A549 (cell line): ENCODE measurements around the gene MED27. TPM values are rescaled to one million over a fixed set of nuclear protein-coding genes. Genes with fewer than 3 reads are reported as not detected.

ENCODE experiments used
- ATAC-seq, 2 experiments: fragments of 200-7000 bp in 1 of 2; fragments of >200 bp in 1 of 2; cut with Nextera tagmentation in 1 of 2; cut with Tn5 transposase in 1 of 2; 3 replicates each; pipeline versions ENCODE4 v1.8.0 to v1.9.1; 2018 to 2020; ENCODE audit warnings: mild to moderate bottlenecking in 1 of 2, moderate library complexity in 1 of 2
- CTCF ChIA-PET: fragments of 300-600 bp; sonication (Branson Sonifier 250); formaldehyde crosslinking; extraction: SDS; loops from one replicate; lab custom pipeline; 2021; ENCODE audit warnings: antibody characterized with exemption, inconsistent platforms; lab: Yijun Ruan, JAX
- POLR2A ChIA-PET: fragments of 350-600 bp; formaldehyde crosslinking; extraction: SDS; loops from one replicate; lab custom pipeline; 2021; ENCODE audit warnings: antibody characterized with exemption, inconsistent platforms; lab: Yijun Ruan, JAX
- DNase-seq, 2 experiments: peaks; one replicate each; pipeline versions ENCODE4 v3.0.0 to v3.0.0-alpha.2; 2011 to 2016; ENCODE audit warnings: low read depth in 1 of 2, low spot score in 1 of 2
- FAIRE-seq: peaks from 2 replicates; lab custom pipeline; 2011; peaks lifted over from hg19 to GRCh38; lab: Jason Lieb, UNC
- H3K27ac ChIP-seq, 2 experiments: fragments of >200 bp; sonication (Bioruptor Twin); formaldehyde crosslinking; 3 replicates each; pipeline ENCODE4 v1.5.1; 2016 to 2017
- H3K4me1 ChIP-seq: fragments of >200 bp; sonication (Bioruptor Twin); formaldehyde crosslinking; 3 replicates; pipeline ENCODE4 v1.6.1; 2016
- H3K4me2 ChIP-seq: fragments of >200 bp; sonication (Bioruptor Twin); formaldehyde crosslinking; 3 replicates; pipeline ENCODE4 v1.6.1; 2016
- H3K4me3 ChIP-seq: fragments of >200 bp; sonication (Bioruptor Twin); formaldehyde crosslinking; 3 replicates; pipeline ENCODE4 v1.5.1; 2016
- H3K9me3 ChIP-seq: fragments of >200 bp; sonication (Bioruptor Twin); formaldehyde crosslinking; 3 replicates; pipeline ENCODE4 v1.6.1; 2016
- CBX2 ChIP-seq: fragments of 200-600 bp; sonication (generic); IDR thresholded peaks from 2 replicates; pipeline ENCODE4 v1.6.1; 2016; ENCODE audit warnings: low read depth, mild to moderate bottlenecking, borderline replicate concordance
- CBX8 ChIP-seq: fragments of 200-600 bp; sonication (generic); IDR thresholded peaks from 2 replicates; pipeline ENCODE4 v1.6.1; 2016
- CEBPB ChIP-seq, 2 experiments: fragments of >200 bp in 1 of 2; sonication (Bioruptor Twin) in 1 of 2; formaldehyde crosslinking in 1 of 2; IDR thresholded peaks; 2 replicates each; pipeline ENCODE4 v1.6.1; 2012 to 2016
- CHD2 ChIP-seq: fragments of 150-350 bp; IDR thresholded peaks from 2 replicates; pipeline ENCODE4 v1.6.1; 2014; ENCODE audit warnings: low read length; ENCODE audit not compliant: partially characterized antibody
- EP300 ChIP-seq, 2 experiments: fragments of >200 bp; sonication (Bioruptor Twin); formaldehyde crosslinking; IDR thresholded peaks; 2 replicates in 1 of 2; 3 replicates in 1 of 2; pipeline ENCODE4 v1.6.1; 2016 to 2017
- ESRRA ChIP-seq: fragments of 150-350 bp; IDR thresholded peaks from 2 replicates; pipeline ENCODE4 v1.6.1; 2014; ENCODE audit warnings: mild to moderate bottlenecking, low read length, borderline replicate concordance
- FOSB ChIP-seq: fragments of 250-450 bp; sonication (Bioruptor Pico); IDR thresholded peaks from 2 replicates; pipeline ENCODE4 v1.5.0; 2020; ENCODE audit warnings: mild to moderate bottlenecking, moderate library complexity
- FOSL2 ChIP-seq, 2 experiments: fragments of 450-650 bp in 1 of 2; fragments of >200 bp in 1 of 2; sonication (Bioruptor Twin) in 1 of 2; formaldehyde crosslinking; IDR thresholded peaks; 2 replicates each; pipeline versions ENCODE4 v1.5.0 to v1.6.1; 2016 to 2020; ENCODE audit warnings: mild to moderate bottlenecking in 1 of 2, moderate library complexity in 1 of 2
- HOXB13 ChIP-seq: fragments of 250-450 bp; sonication (Bioruptor Pico); IDR thresholded peaks from 2 replicates; pipeline ENCODE4 v1.5.0; 2020; ENCODE audit warnings: low read depth, mild to moderate bottlenecking, moderate library complexity
- JUN ChIP-seq, 2 experiments: fragments of >200 bp; sonication (Bioruptor Twin); formaldehyde crosslinking; IDR thresholded peaks; 2 replicates in 1 of 2; 3 replicates in 1 of 2; pipeline ENCODE4 v1.6.1; 2016 to 2017
- KDM1A ChIP-seq: fragments of 200-600 bp; sonication (generic); IDR thresholded peaks from 2 replicates; pipeline ENCODE4 v1.6.1; 2016; ENCODE audit warnings: low read depth, mild to moderate bottlenecking
- NPAS2 ChIP-seq: fragments of 250-450 bp; sonication (Bioruptor Pico); IDR thresholded peaks from 2 replicates; pipeline ENCODE4 v1.8.0; 2022; ENCODE audit warnings: mild to moderate bottlenecking, moderate library complexity, borderline replicate concordance
- NR3C1 ChIP-seq: fragments of >200 bp; sonication (Bioruptor Twin); formaldehyde crosslinking; IDR thresholded peaks from 3 replicates; pipeline ENCODE4 v1.6.1; 2017
- POLR2A ChIP-seq: IDR thresholded peaks from 2 replicates; pipeline ENCODE4 v1.6.1; 2012; ENCODE audit warnings: mild to moderate bottlenecking, low read length
- POLR2AphosphoS2 ChIP-seq: conservative IDR thresholded peaks from 2 replicates; pipeline ENCODE4 v1.6.1; 2012; ENCODE audit warnings: low read length, improper control_type of control experiment, inconsistent platforms
- RAD21 ChIP-seq, 2 experiments: fragments of >200 bp in 1 of 2; sonication (Bioruptor Twin) in 1 of 2; formaldehyde crosslinking in 1 of 2; IDR thresholded peaks in 1 of 2; conservative IDR thresholded peaks in 1 of 2; 2 replicates in 1 of 2; 3 replicates in 1 of 2; pipeline ENCODE4 v1.6.1; 2012 to 2018; ENCODE audit warnings: inconsistent platforms in 1 of 2
- RARB ChIP-seq: fragments of 250-450 bp; sonication (Bioruptor Pico); IDR thresholded peaks from 2 replicates; pipeline ENCODE4 v1.8.0; 2021; ENCODE audit warnings: mild to moderate bottlenecking, moderate library complexity
- RCOR1 ChIP-seq: fragments of 150-350 bp; IDR thresholded peaks from 2 replicates; pipeline ENCODE4 v1.6.1; 2014; ENCODE audit warnings: antibody characterized with exemption, low read length, low read depth
- RFX5 ChIP-seq: fragments of 450-650 bp; IDR thresholded peaks from 2 replicates; pipeline ENCODE4 v1.7.1; 2014; ENCODE audit warnings: antibody characterized with exemption, mild to moderate bottlenecking, moderate library complexity
- SMC3 ChIP-seq: fragments of >200 bp; sonication (Bioruptor Twin); formaldehyde crosslinking; IDR thresholded peaks from 3 replicates; pipeline ENCODE4 v1.6.1; 2018; ENCODE audit warnings: inconsistent platforms
- TP53 ChIP-seq: fragments of 250-450 bp; sonication (Bioruptor Pico); IDR thresholded peaks from 2 replicates; pipeline ENCODE4 v1.5.0; 2021; ENCODE audit warnings: mild to moderate bottlenecking, moderate library complexity
- ZC3H11A ChIP-seq: fragments of 450-650 bp; IDR thresholded peaks from 2 replicates; pipeline ENCODE4 v1.6.1; 2014; ENCODE audit warnings: antibody characterized with exemption, mild to moderate bottlenecking
- ZSCAN20 ChIP-seq: fragments of 250-450 bp; sonication (Bioruptor Pico); IDR thresholded peaks from 2 replicates; pipeline ENCODE4 v1.8.0; 2022; ENCODE audit warnings: mild to moderate bottlenecking, moderate library complexity
- WGBS: methylation state at CpG from one replicate; pipeline ENCODE4 v1.1.6; 2017; ENCODE audit errors: missing lambda C conversion rate; 5-methylcytosine and 5-hydroxymethylcytosine counted together
- polyA plus RNA-seq, 4 experiments: library from polyadenylated mRNA; depleted of rRNA in 3 of 4; stranded (reverse); fragments of >200 nt; fragmentation: RNase III in 1 of 4; extraction: RNeasy Plus Mini Kit Qiagen cat#74134 plus additional on column Dnase treatment in 1 of 4; gene quantifications; 2 replicates in 3 of 4; 3 replicates in 1 of 4; pipeline ENCODE4 v1.2.3, GENCODE V29; 2011 to 2017
- TF ChIP-seq, protein P1 (sequence below): IDR thresholded peaks from 2 replicates; pipeline ENCODE4 v1.6.1; 2012
- TF ChIP-seq, protein P2 (sequence below): fragments of >200 bp; sonication (Bioruptor Twin); formaldehyde crosslinking; IDR thresholded peaks from 3 replicates; pipeline ENCODE4 v1.5.1; 2016
- TF ChIP-seq, protein P3 (sequence below): fragments of 150-350 bp; IDR thresholded peaks from 2 replicates; pipeline ENCODE4 v1.6.1; 2014; ENCODE audit warnings: low read depth, mild to moderate bottlenecking, low read length
- TF ChIP-seq, protein P4 (sequence below): fragments of 250-450 bp; sonication (Bioruptor Pico); IDR thresholded peaks from 2 replicates; pipeline ENCODE4 v1.5.0; 2020; ENCODE audit warnings: low read depth, mild to moderate bottlenecking, moderate library complexity

The MED27 gene
- polyA plus RNA-seq, 2 of the 4 experiments (the other 2 are of a cell fraction) = 24.2 to 37.8 TPM

DNA sequence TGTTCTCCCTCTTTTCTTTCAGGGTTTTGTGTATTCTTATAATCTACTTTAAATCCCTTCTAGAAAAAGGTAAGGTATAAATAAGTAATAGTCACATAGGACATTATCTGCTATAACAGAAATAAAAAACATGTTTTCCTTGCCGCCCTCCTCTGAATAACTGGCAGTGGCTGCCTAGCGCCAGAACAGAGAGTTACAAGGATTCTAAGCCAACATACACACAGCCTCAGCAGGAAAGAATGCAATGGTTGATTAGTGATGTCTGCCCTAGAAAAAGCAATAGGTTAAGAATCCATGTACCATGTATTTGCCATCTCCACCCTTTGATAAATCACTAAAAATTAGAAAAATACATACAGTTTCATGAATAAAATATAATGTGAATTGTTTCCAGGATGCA is 4.9 kb downstream of the MED27 start (continued):
- TF ChIP-seq HOXB13 (CRISPR knock-in tag) = no peak
- no peak for TF ChIP-seq RCOR1
- no peak for TF ChIP-seq CHD2

DNA sequence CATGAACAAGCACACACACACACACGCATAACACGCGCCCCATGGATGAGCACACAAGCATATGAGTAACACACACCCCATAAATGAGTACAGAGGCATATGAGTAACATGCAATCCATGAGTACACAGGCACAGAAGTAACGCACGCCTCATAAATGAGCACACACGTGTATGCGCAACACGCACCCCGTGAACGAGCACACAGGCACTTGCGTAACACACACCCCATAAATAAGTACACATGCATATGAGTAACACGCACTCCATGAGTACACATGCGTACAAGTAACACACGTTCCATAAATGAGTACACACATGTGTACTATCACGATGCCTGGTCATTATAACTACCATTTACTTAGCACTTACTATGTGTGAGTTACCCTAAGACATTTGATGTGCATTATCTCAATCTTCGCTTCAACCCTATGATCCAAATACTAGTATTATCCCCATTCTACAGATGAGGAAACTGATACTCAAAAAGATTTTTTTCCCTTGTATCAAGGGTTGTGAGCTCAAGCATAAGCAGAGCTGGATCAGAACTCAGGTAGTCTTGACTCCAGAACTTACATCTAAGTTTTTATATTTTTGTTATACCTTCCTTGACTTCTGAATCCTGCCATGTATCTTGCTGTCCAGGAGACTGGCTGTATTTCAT is 7.7 kb downstream of the MED27 start:
- H3K4me2 ChIP-seq = no peak overlapping the region
- 95% methylated on average over 16 of the region's 16 CpGs for WGBS
- DNase-seq (no peak), FAIRE-seq (no peak), ATAC-seq (no peak)
- H3K4me3 ChIP-seq = no peak overlapping the region
- H3K9me3 ChIP-seq = no peaks in the 10 kb centered on the region
- ChIA-PET CTCF (interaction anchor here (1.1 kb wide), 1 partner anchor 77 kb away, joined by 3 read pairs; no protein-coding TSS in a partner anchor), POLR2A (no interaction called here)
- H3K4me1 ChIP-seq = peaks cover 6% of the 10 kb centered on the region; the same call in 1 of the 3 replicates
- TF ChIP-seq ZSCAN20 (CRISPR knock-in tag) (no peak), RAD21 (conservative IDR thresholded peaks at IDR 0.05 in 1 of 2, IDR thresholded peaks at IDR 0.05 in 1 of 2) (no peak), CEBPB (IDR thresholded peaks at IDR 0.05) (no peak), KDM1A (no peak), CBX8 (no peak), TP53 (CRISPR knock-in tag) (no peak), ZC3H11A (no peak), RARB (CRISPR knock-in tag) (no peak), RFX5 (no peak), NR3C1 (no peak), NPAS2 (no peak), FOSL2 (IDR thresholded peaks at IDR 0.05) (no peak), FOSL2 (CRISPR knock-in tag; IDR thresholded peaks at IDR 0.05) (no peak), CHD2 (no peak)
- TF ChIP-seq, protein P1, sequence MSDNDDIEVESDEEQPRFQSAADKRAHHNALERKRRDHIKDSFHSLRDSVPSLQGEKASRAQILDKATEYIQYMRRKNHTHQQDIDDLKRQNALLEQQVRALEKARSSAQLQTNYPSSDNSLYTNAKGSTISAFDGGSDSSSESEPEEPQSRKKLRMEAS = no peak
- TF ChIP-seq, protein P2, sequence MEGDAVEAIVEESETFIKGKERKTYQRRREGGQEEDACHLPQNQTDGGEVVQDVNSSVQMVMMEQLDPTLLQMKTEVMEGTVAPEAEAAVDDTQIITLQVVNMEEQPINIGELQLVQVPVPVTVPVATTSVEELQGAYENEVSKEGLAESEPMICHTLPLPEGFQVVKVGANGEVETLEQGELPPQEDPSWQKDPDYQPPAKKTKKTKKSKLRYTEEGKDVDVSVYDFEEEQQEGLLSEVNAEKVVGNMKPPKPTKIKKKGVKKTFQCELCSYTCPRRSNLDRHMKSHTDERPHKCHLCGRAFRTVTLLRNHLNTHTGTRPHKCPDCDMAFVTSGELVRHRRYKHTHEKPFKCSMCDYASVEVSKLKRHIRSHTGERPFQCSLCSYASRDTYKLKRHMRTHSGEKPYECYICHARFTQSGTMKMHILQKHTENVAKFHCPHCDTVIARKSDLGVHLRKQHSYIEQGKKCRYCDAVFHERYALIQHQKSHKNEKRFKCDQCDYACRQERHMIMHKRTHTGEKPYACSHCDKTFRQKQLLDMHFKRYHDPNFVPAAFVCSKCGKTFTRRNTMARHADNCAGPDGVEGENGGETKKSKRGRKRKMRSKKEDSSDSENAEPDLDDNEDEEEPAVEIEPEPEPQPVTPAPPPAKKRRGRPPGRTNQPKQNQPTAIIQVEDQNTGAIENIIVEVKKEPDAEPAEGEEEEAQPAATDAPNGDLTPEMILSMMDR = no peak
- TF ChIP-seq, protein P3, sequence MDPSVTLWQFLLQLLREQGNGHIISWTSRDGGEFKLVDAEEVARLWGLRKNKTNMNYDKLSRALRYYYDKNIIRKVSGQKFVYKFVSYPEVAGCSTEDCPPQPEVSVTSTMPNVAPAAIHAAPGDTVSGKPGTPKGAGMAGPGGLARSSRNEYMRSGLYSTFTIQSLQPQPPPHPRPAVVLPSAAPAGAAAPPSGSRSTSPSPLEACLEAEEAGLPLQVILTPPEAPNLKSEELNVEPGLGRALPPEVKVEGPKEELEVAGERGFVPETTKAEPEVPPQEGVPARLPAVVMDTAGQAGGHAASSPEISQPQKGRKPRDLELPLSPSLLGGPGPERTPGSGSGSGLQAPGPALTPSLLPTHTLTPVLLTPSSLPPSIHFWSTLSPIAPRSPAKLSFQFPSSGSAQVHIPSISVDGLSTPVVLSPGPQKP = no peak
- TF ChIP-seq, protein P4, sequence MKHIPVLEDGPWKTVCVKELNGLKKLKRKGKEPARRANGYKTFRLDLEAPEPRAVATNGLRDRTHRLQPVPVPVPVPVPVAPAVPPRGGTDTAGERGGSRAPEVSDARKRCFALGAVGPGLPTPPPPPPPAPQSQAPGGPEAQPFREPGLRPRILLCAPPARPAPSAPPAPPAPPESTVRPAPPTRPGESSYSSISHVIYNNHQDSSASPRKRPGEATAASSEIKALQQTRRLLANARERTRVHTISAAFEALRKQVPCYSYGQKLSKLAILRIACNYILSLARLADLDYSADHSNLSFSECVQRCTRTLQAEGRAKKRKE = no peak
- no peak overlapping the region for H3K27ac ChIP-seq

DNA sequence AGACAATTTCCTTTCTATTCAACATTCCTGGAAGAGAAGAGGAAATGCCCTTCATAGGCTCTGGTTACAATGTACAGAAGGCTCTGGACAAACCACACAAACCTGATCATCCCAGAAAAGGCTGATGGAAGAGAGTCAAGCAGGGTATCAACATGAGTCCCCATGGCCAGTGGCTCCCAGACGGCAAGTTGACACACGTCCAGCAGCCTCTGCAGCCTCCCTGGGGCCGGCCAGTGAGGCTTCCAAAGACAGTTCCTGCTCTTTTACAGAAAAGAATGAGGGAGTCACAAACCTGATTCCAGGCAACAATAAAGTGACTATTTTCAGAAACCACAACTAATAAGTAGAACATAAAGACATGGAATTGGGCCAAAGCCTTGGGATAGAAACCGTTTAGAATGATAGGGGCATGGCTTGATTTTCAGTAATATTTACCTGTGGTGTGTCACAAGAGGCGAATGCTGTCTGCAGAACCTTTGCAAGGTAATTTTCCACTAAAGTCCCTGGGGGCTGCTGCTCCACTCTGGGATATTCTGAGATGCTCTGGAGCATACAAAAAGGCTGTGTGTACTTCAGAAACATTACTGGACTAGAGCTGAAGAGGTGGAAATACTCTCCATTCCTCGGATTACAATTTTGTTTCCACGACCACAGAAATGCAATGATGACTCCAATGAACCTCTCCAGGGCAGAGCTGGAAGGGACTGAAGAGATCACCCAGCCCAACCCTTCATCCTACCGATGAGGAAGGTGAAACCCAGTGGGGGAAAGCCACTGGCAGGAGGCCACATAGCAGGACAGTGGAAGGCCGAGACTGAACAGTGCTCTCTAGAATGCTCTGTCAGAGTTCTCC is 10.4 kb downstream of the MED27 start:
- Histone ChIP-seq H3K9me3 (no peaks in the 10 kb centered on the region), H3K4me1 (no peaks in the 10 kb centered on the region), H3K27ac (no peak overlapping the region), H3K4me2 (no peak overlapping the region), H3K4me3 (no peak overlapping the region)
- CTCF ChIA-PET = interaction anchor here (1.1 kb wide), 2 partner anchors 9 to 178 kb away, joined by 3 to 4 read pairs; no protein-coding TSS in a partner anchor
- ATAC-seq (no peak), FAIRE-seq (no peak), DNase-seq (no peak)
- WGBS = 77% methylated on average over 9 of the region's 9 CpGs
- POLR2A ChIA-PET = no interaction called here
- no peak for TF ChIP-seq POLR2AphosphoS2
- no peak for TF ChIP-seq POLR2A
- TF ChIP-seq RARB (CRISPR knock-in tag) = no peak
- no peak for TF ChIP-seq JUN (IDR thresholded peaks at IDR 0.05)
- TF ChIP-seq ESRRA = no peak
- TF ChIP-seq FOSB (CRISPR knock-in tag) = no peak
- no peak for TF ChIP-seq RAD21 (conservative IDR thresholded peaks at IDR 0.05 in 1 of 2, IDR thresholded peaks at IDR 0.05 in 1 of 2)
- TF ChIP-seq EP300 (IDR thresholded peaks at IDR 0.05) = no peak
- no peak for TF ChIP-seq SMC3
- TF ChIP-seq CBX2 = no peak
- TF ChIP-seq, protein P2 = no peak
